AG04450 (cell line): Measurements from ENCODE around the gene YARS1. TPM values are rescaled to one million over a fixed set of nuclear protein-coding genes. Genes with fewer than 3 reads are reported as not detected.

ENCODE experiments used
- CTCF ChIA-PET: fragments of 300-600, 350-600 bp; formaldehyde crosslinking; extraction: SDS; loops from one replicate; lab custom pipeline; 2022; ENCODE audit warnings: antibody characterized with exemption, inconsistent platforms; lab: Charles Lee
- POLR2A ChIA-PET: fragments of 350-600 bp; formaldehyde crosslinking; extraction: SDS; loops from one replicate; lab custom pipeline; 2021; ENCODE audit warnings: antibody characterized with exemption, inconsistent platforms; lab: Yijun Ruan, JAX
- DNase-seq: peaks from one replicate; pipeline ENCODE4 v3.0.0-alpha.2; 2011; ENCODE audit warnings: low read depth, low spot score
- H3K27ac ChIP-seq: one replicate; pipeline ENCODE4 v1.5.1; 2012; ENCODE audit warnings: low read depth, low read length, control low read depth
- H3K27me3 ChIP-seq: one replicate; pipeline ENCODE4 v1.6.0; 2012; ENCODE audit warnings: low read length; ENCODE audit not compliant: control insufficient read depth, insufficient read depth
- H3K4me3 ChIP-seq: 2 replicates; pipeline ENCODE4 v1.5.1; 2011; ENCODE audit warnings: mild to moderate bottlenecking, low read depth, low read length, control low read depth
- H3K9me3 ChIP-seq: 2 replicates; pipeline ENCODE4 v1.5.1; 2012; ENCODE audit warnings: low read length; ENCODE audit not compliant: control insufficient read depth, insufficient read depth
- CTCF ChIP-seq: IDR thresholded peaks from 2 replicates; pipeline ENCODE4 v1.5.1; 2011; ENCODE audit warnings: low read depth, low read length, control low read depth, inconsistent platforms
- polyA plus RNA-seq: library from polyadenylated mRNA; depleted of rRNA; stranded (reverse); fragments of >200 nt; gene quantifications from 2 replicates; pipeline ENCODE4 v1.2.3, GENCODE V29; 2011

The YARS1 gene
- polyA plus RNA-seq, 1 experiment: 105 TPM

DNA sequence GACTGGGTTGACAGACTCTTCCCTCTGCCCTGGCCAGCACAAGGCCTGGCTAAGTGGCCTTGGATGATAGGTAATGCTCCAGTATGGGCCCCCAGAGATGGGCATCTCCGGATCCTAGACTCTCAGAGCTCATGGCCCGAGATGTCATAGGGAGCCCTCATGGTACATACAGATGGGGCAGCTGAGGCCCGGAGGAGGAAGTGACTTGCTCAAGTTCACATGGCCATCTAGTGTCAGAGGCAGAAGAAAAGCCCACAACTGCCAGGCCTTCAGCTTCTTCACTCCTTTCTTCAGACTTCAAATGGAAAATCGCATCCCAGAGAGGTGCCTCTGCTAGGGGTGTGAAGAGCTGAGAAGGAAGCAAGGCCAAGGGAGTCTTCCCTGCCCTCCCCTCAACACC is 67.8 kb downstream of the YARS1 start:
- Histone ChIP-seq H3K27ac (no peak overlapping the region), H3K27me3 (no peaks in the 10 kb centered on the region), H3K9me3 (no peaks in the 10 kb centered on the region), H3K4me3 (no peak overlapping the region)
- no peak for TF ChIP-seq CTCF
- ChIA-PET POLR2A (no interaction called here), CTCF (interaction anchor here (1.5 kb wide), 1 partner anchor 37 kb away, joined by 8 read pairs; no protein-coding TSS in a partner anchor)
- no peak for DNase-seq

GRCh38 chr1:32748926-32749325 is 68.2 kb downstream of the YARS1 start:
- Histone ChIP-seq H3K27me3 (no peaks in the 10 kb centered on the region), H3K9me3 (no peaks in the 10 kb centered on the region), H3K27ac (no peak overlapping the region), H3K4me3 (no peak overlapping the region)
- POLR2A ChIA-PET: no interaction called here
- TF ChIP-seq CTCF: no peak
- CTCF ChIA-PET: interaction anchor here (1.5 kb wide), 1 partner anchor 37 kb away, joined by 8 read pairs; no protein-coding TSS in a partner anchor
- no peak for DNase-seq

- POLR2A ChIA-PET: no interaction called here
- Histone ChIP-seq H3K27me3 (no peaks in the 10 kb centered on the region), H3K27ac (no peak overlapping the region)
These were observed 68.8 kb downstream of the YARS1 start for GRCh38 chr1:32748348-32748747.

DNA sequence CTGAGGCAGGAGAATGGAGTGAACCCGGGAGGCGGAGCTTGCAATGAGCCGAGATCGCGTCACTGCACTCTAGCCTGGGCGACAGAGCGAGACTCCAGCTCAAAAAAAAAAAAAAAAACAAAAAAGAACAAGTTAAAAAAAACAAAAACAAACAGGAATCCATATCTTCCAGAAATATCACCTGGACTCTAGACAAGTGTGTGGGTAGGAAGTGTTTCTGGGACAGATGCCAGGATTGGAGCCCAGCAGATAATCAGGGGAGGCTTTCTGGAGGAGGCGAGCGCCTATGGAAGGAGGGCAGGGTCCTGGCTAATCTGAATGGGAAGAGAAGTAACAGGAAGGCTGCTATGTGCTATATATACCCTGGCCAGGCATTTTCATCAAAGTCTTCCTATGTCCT is 71.0 kb downstream of the YARS1 start:
- H3K27me3 ChIP-seq: no peaks in the 10 kb centered on the region
- TF ChIP-seq CTCF: no peak
- H3K4me3 ChIP-seq: no peak overlapping the region
- CTCF ChIA-PET: interaction anchor here (0.6 to 0.7 kb wide), 2 partner anchors 19 to 341 kb away, joined by 3 read pairs; no protein-coding TSS in a partner anchor
- H3K9me3 ChIP-seq: no peaks in the 10 kb centered on the region
- H3K27ac ChIP-seq: no peak overlapping the region
- POLR2A ChIA-PET: no interaction called here
- no peak for DNase-seq

More at GRCh38 chr1:32748348-32748747, 68.8 kb downstream of the YARS1 start:
- no peak overlapping the region for H3K4me3 ChIP-seq
- TF ChIP-seq CTCF: no peak
- no peaks in the 10 kb centered on the region for H3K9me3 ChIP-seq
- DNase-seq: no peak
- CTCF ChIA-PET: no interaction called here

- no peaks in the 10 kb centered on the region for H3K27me3 ChIP-seq
- CTCF ChIA-PET: interaction anchor here (1.0 to 3.1 kb wide), 3 partner anchors 28 to 32 kb away, joined by 3 to 14 read pairs (median 3); no protein-coding TSS in a partner anchor
- TF ChIP-seq CTCF: no peak
- POLR2A ChIA-PET: no interaction called here
- H3K4me3 ChIP-seq: no peak overlapping the region
- no peak for DNase-seq
- H3K9me3 ChIP-seq: no peaks in the 10 kb centered on the region
- no peak overlapping the region for H3K27ac ChIP-seq
These were observed 73.1 kb downstream of the YARS1 start for GRCh38 chr1:32744071-32744425.
